ENCODE measurements around the gene GFOD1.

The GFOD1 gene

GRCh38 chr6:13485923-13486562, 1.4 kb downstream of the GFOD1 start:
- peak; percentile 81 for DNase-seq

- DNase-seq, result peak; percentile 38
Measured at GRCh38 chr6:13485303-13485702, 2.1 kb downstream of the GFOD1 start.

DNA sequence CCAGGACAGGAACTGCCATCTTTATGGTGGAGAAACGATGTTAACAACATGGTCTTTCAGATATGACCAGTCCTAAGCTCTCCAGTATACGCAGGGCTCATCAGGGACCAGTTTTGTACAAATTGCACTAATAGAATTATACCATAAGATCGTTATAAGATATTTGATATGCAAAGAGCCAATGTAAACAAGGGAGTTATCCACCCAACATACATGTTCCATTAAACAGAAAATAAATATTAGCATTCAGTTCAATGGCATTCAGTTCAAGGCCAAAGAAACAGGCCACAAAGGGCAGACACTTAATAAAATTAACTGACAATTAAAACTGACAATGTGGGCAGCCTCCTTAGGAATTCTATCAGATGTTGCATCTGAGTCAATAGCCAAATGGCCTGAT, 2.6 kb downstream of the GFOD1 start:
- DNase-seq, result no peak

- no peak for DNase-seq
Measured at GRCh38 chr6:13484138-13484708, 3.2 kb downstream of the GFOD1 start.

DNA sequence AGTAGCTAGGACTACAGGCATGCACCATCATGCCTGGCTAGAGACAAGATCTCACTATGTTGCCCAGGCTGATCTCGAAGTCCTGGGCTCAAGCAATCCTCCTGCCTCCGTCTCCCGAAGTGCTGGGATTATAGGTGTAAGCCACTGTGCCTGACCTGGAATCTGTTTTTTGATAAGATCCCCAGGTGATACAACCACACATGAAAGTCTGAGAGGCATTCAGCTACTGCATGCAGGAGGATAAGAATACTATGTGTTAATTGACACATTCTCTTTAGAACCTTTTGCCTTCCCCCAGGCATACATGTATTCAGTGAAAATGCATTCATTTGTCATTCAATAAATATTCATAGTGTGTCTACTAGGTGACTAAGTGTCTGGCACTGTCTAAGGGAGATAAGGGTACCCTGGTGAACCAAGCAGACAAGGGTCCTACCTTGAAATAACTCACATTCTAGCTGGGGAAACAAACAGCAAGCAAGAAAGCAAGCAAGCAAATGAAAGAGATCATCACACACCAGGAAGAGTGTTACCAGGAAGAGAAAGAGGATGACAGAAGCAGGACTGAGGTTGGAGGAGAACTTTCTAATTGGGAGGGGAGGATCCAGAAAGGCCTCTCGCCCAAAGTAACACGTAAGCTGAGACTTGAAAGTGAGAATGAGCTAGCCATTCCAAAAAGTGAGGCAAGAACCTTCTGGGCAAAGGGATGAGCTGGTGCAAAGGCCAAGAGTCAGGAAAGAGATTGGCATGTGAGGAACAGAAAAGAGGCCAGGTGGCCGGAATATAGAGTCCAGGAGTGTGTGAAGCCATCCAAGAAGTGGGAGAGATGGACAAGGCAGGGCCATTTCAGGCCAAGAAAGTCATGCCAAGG, 6.5 kb downstream of the GFOD1 start:
- no peak for DNase-seq

GRCh38 chr6:13479971-13480434, 7.4 kb downstream of the GFOD1 start:
- peak; percentile 34 for DNase-seq

DNA sequence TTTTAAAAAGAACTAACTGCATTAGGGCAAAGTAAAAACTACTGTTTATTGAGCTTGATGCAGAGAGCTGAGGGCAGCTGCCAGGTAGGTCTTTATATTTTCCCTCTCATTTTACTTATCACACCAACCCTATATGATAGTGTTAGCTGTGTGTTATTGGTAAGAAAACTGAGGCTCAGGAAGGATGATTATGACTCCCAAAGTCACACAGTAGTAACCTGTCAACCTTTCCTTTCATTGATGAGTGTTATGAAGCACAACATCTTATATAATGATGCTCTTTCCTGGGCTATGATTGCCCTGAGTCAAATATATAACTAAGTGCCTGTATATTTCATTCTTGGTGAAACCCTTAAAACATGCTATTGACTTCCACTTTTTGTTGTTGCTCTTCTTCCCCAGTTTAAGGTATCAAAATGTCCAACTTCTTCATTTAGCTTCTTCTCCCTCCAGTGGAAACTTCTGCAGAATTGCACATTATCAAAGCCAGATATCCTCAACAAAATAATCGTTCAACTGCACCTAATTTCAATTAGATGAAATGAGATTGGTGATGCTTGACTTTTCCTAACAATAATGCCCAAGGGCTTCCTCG, 8.1 kb downstream of the GFOD1 start:
- DNase-seq, result no peak

DNA sequence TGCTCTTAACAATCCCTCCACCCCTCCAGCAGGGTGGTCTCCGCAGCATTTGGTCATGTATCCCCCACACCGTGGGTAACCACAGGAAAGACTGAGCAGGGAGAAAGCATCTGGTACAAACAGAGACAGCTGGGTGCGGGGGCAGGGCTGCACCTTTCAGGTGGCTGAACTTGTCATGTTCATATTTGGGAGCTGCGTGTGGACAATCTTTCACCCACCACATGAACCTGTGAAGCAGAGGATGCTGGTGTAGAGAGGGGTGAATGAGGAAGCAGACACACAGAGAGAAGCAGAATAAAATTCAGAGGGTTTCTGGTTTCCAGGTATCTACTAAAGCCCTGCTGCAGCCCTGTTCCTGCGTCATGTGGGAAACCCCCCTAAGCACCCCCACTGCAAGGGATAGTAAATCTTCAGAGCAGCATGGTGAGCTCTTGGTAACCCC, 8.9 kb downstream of the GFOD1 start:
- peak; percentile 79 for DNase-seq

DNA sequence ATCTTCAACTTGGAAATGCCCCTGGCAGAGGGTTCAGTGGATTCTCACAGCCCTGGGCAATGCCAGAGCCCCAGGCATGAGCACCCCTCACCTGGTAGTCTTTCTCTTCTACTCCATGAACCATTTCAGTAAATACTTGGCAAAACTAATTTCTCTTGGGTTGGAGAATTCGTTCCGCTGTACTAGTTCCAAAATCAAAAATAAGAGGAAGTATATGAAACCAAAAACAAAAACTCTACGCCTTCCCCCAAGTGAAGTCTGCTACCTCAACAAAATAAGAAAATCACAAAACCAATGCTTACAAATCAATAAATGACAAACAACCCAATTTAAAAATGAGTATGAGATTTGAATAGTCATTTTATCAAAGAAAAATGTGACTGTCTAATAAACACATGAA, 12.6 kb downstream of the GFOD1 start:
- no peak for DNase-seq

- DNase-seq, result no peak
Measured at GRCh38 chr6:13474360-13474759, 13.0 kb downstream of the GFOD1 start.

DNA sequence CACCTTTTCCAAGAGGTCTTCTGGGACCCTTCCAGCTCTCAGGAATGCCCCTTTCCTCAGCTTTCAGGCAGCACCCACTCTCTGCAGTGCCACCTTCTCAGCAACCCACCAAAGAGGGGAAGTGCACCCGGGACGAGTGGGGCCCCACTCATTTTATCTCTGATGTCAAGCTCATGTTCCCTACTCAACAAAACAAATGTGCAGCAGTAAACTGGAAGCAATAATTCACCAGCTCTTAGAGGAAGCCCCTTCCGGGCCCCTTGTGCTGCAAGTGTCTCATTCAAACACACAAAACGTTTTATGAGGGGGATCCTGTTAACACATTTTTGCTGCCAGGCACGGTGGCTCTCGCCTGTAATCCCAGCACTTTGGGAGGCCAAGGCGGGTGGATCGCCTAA, 13.6 kb downstream of the GFOD1 start:
- no peak for DNase-seq

- no peak for DNase-seq
Measured at GRCh38 chr6:13472976-13473767, 14.2 kb downstream of the GFOD1 start.

- DNase-seq, result no peak
Measured at GRCh38 chr6:13472099-13472498, 15.3 kb downstream of the GFOD1 start.

DNA sequence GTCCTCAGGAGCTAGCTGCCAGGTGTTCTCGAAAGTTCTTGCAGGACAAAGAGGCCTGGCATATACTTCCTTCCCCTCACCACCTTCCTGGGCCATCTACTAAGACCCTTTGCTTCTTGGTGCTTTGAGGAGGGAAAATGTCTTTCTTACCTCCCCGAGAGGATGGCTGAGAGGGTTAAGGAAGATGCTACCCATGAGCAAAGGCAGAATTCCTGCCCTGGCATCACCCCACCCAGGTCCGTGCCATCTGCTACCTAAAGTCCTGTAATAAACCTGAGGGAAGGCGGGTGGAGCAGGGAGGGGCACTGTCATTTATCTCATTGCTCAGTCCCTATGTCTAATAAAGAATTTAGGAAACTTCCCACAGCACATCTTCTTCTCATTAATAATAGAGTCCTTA, 16.2 kb downstream of the GFOD1 start:
- DNase-seq, result peak; percentile 53

GRCh38 chr6:13470238-13471140, 16.9 kb downstream of the GFOD1 start:
- DNase-seq, result peak; percentile 78

GRCh38 chr6:13469693-13470092, 17.7 kb downstream of the GFOD1 start:
- DNase-seq, result no peak

DNA sequence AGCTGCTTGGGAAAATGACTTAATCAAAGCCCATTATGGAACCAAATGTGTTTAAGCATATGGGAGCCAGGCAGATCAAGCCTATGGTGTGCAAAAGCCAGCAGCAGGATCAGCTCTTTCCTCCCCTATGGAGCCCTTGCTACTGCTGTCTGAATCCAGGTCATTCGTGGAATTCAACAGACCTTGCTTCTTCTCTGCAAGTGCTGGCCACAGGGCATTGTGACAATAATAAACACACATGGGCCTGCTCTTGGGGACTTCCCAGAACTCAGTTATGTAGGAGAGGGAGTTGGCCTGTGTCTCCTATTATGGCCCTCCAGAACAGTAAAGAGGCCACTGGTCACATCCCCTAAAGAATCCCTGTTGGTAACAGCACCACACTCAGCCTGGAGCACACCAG, 18.6 kb downstream of the GFOD1 start:
- no peak for DNase-seq

GRCh38 chr6:13467216-13467600, 20.2 kb downstream of the GFOD1 start:
- no peak for DNase-seq

DNA sequence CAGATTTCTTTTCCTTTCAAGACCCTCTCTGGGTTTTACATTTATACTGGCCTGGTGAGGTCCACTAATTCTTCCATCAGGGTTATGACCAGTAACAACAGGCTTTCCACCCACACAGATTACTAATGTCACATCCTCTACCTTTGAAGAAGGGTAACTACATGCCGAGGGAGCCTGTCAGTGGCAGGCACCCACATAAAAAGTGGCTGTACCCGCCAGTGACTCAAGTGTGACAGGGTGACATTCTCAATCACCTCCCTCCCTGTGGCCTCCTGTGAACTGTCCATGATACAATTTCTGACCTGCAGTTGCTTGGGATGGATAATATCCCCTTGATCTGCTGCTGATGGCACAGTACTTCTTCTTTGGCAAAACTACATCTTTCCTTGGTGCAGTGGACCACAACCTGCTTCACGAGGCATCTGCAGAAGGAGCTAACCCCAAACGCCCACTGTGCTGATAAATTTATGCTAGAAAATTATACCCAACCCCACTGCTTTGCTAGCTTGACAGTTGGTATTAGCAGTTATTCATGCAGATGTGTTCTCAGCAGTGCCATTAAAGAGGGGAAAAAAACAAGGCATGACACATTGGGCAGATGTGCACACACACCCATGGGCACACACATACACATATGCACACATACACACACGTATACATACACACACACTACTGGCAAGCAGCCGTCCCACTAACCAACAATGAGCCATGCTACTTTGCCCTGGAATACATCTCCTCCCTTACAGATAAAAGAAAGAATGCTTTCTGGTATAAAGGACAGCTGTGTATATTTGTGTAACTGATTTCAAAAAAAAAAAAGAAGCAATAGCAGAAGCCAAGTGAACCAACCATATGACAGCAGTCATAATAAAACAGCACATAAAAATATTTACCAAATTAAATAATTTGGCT, 20.8 kb downstream of the GFOD1 start:
- no peak for DNase-seq

GRCh38 chr6:13465734-13466133, 21.7 kb downstream of the GFOD1 start:
- DNase-seq, result no peak

DNA sequence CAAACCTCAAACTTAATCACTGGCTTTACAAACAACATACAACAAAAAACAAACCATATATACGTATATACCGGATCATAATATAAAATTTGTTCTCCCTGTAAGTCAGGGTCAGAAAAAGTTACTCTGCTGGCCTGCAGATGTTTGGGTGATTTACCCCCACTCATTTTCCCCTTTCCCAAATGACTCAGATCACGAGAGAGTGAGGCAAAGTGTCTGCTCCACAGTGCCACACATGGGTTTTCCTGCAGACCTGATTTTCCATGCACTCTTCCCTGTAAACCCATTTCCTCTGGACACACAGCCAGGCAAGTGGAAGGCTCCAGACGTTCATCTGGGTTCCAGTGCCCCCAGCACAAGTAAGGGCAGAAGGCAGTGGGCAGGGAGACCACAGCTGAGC, 23.5 kb downstream of the GFOD1 start:
- DNase-seq, result no peak
